Body of pancreas (tissue), 4 donors: ENCODE data around the gene KIF16B. TPM values are rescaled to one million over a fixed set of nuclear protein-coding genes. Genes with fewer than 3 reads are reported as not detected.

Experiments used
- ATAC-seq: fragments of 150-250 bp; one replicate; pipeline ENCODE4 v1.9.1; 2016
- DNase-seq, 4 donors: peaks; one replicate each; pipeline ENCODE4 v3.0.0-alpha.2; 2019
- H3K27ac ChIP-seq, 4 donors: fragments of 200-600 bp; sonication (generic); 1 replicate in 3 of 4; 2 replicates in 1 of 4; pipeline versions ENCODE4 v1.5.1 to v1.6.1; 2016 to 2019; ENCODE audit warnings: mild to moderate bottlenecking in 1 of 4, mixed read lengths in 1 of 4, moderate library complexity in 1 of 4
- H3K27me3 ChIP-seq, 2 donors: fragments of 200-600 bp; sonication (generic); one replicate each; pipeline ENCODE4 v1.6.0; 2016; ENCODE audit warnings: mild to moderate bottlenecking in 1 of 2
- H3K36me3 ChIP-seq, 2 donors: fragments of 200-600 bp; sonication (generic); replicated peaks in 1 of 2; 2 replicates each; pipeline ENCODE4 v1.5.1; 2016; ENCODE audit warnings: low read depth in 2 of 2; ENCODE audit not compliant: insufficient read depth in 1 of 2
- H3K4me1 ChIP-seq: fragments of 200-600 bp; sonication (generic); one replicate; pipeline ENCODE4 v1.6.0; 2016
- H3K4me3 ChIP-seq, 2 donors: fragments of 200-600 bp; sonication (generic); 1 replicate in 1 of 2; 2 replicates in 1 of 2; pipeline ENCODE4 v1.5.1; 2016 to 2019
- H3K9me3 ChIP-seq, 3 donors: fragments of 200-600 bp; sonication (generic); 1 replicate in 2 of 3; 2 replicates in 1 of 3; pipeline ENCODE4 v1.5.1; 2016
- CTCF ChIP-seq, 7 experiments: fragments of 450-650 bp in 4 of 7; fragments of 200-600 bp in 3 of 7; sonication (generic) in 3 of 7; IDR thresholded peaks; one replicate each; pipeline ENCODE4 v1.5.1; 2016 to 2019; ENCODE audit warnings: antibody characterized with exemption in 7 of 7
- POLR2A ChIP-seq, 3 donors: fragments of 450-650 bp; IDR thresholded peaks; one replicate each; pipeline ENCODE4 v1.6.1; 2016; ENCODE audit warnings: antibody characterized with exemption in 3 of 3, mild to moderate bottlenecking in 2 of 3
- WGBS, 2 donors: methylation state at CpG; one replicate each; pipeline ENCODE4 v1.1.5; 2017; 5-methylcytosine and 5-hydroxymethylcytosine counted together
- intact Hi-C: fragments of 100-400 bp; cut with DNase I; formaldehyde crosslinking; loops from one replicate; pipeline ENCODE4 v1.15.1; 2023
- total RNA-seq, 2 donors: library from RNA; depleted of rRNA; stranded (reverse); fragments of >200 nt; gene quantifications; one replicate each; pipeline ENCODE4 v1.1.0, GENCODE V29; 2016

The KIF16B gene
- total RNA-seq, 2 donors from 2014 or later: 13.7 to 55.0 TPM

- ATAC-seq (no peak), DNase-seq (no peak)
- Histone ChIP-seq H3K36me3 (no peaks in the 10 kb centered on the region), H3K9me3 (no peaks in the 10 kb centered on the region), H3K4me3 (no peak overlapping the region), H3K27ac (no peak overlapping the region), H3K4me1 (no peaks in the 10 kb centered on the region), H3K27me3 (no peaks in the 10 kb centered on the region)
- no peak for TF ChIP-seq POLR2A (IDR thresholded peaks at IDR 0.05)
- TF ChIP-seq CTCF (IDR thresholded peaks at IDR 0.05): no peak
- WGBS, 2 donors: 85 to 95% methylated on average over 4 of the region's 4 CpGs
- intact Hi-C loops: loop anchor here (10.0 kb wide), 1 partner anchor 216 kb away; no protein-coding TSS in a partner anchor
Measured at GRCh38 chr20:16538779-16539178, 34.5 kb downstream of the KIF16B start.

GRCh38 chr20:16537918-16538317 lies 35.3 kb downstream of the KIF16B start:
- TF ChIP-seq POLR2A (IDR thresholded peaks at IDR 0.05) (no peak), CTCF (IDR thresholded peaks at IDR 0.05) (no peak)
- intact Hi-C loops: loop anchor here (10.0 kb wide), 1 partner anchor 217 kb away; no protein-coding TSS in a partner anchor
- DNase-seq: no peak

GRCh38 chr20:16537025-16537665 lies 36.1 kb downstream of the KIF16B start:
- Histone ChIP-seq H3K4me3 (no peak overlapping the region), H3K36me3 (no peaks in the 10 kb centered on the region), H3K9me3 (no peaks in the 10 kb centered on the region), H3K4me1 (no peaks in the 10 kb centered on the region), H3K27ac (no peak overlapping the region), H3K27me3 (no peaks in the 10 kb centered on the region)
- intact Hi-C loops: loop anchor here (10.0 kb wide), 1 partner anchor 218 kb away; no protein-coding TSS in a partner anchor
- TF ChIP-seq CTCF (IDR thresholded peaks at IDR 0.05) (no peak), POLR2A (IDR thresholded peaks at IDR 0.05) (no peak)
- ATAC-seq (no peak), DNase-seq (no peak)
- WGBS, 2 donors: 83 to 89% methylated on average over 4 of the region's 4 CpGs

More at GRCh38 chr20:16537918-16538317, 35.3 kb downstream of the KIF16B start:
- Histone ChIP-seq H3K36me3 (no peaks in the 10 kb centered on the region), H3K4me1 (no peaks in the 10 kb centered on the region), H3K9me3 (no peaks in the 10 kb centered on the region), H3K4me3 (no peak overlapping the region), H3K27me3 (no peaks in the 10 kb centered on the region), H3K27ac (no peak overlapping the region)
- 87 to 97% methylated on average over 2 of the region's 2 CpGs for WGBS, 2 donors
- ATAC-seq: no peak

- no peak for DNase-seq
- Histone ChIP-seq H3K9me3 (no peaks in the 10 kb centered on the region), H3K27me3 (no peaks in the 10 kb centered on the region), H3K4me3 (no peak overlapping the region), H3K36me3 (no peaks in the 10 kb centered on the region), H3K27ac (no peak overlapping the region), H3K4me1 (no peaks in the 10 kb centered on the region)
- intact Hi-C loops: loop anchor here (10.0 kb wide), 1 partner anchor 220 kb away; no protein-coding TSS in a partner anchor
- no peak for ATAC-seq
- TF ChIP-seq CTCF (IDR thresholded peaks at IDR 0.05): no peak
- no peak for TF ChIP-seq POLR2A (IDR thresholded peaks at IDR 0.05)
- WGBS, 2 donors: 83 to 93% methylated on average over 2 of the region's 2 CpGs
Measured at GRCh38 chr20:16535277-16535676, 38.0 kb downstream of the KIF16B start.

- WGBS, 2 donors: 86 to 90% methylated on average over 1 of the region's 1 CpG
- DNase-seq: no peak
- Histone ChIP-seq H3K4me3 (no peak overlapping the region), H3K27ac (no peak overlapping the region), H3K27me3 (no peaks in the 10 kb centered on the region), H3K4me1 (peaks cover 3% of the 10 kb centered on the region), H3K36me3 (no peaks in the 10 kb centered on the region), H3K9me3 (no peaks in the 10 kb centered on the region)
- intact Hi-C loops: loop anchor here (10.0 kb wide), 1 partner anchor 221 kb away; no protein-coding TSS in a partner anchor
- TF ChIP-seq CTCF (IDR thresholded peaks at IDR 0.05): no peak
- TF ChIP-seq POLR2A (IDR thresholded peaks at IDR 0.05): no peak
- ATAC-seq: no peak
Measured at GRCh38 chr20:16533502-16533901, 39.7 kb downstream of the KIF16B start.
